PFSK-1 (cell line): Measurements from ENCODE around the gene CACNA1C.

Source experiments
- FOXP2 ChIP-seq: optimal IDR thresholded peaks from 2 replicates; pipeline ENCODE3; 2011; ENCODE audit warnings: borderline replicate concordance, control low read depth, inconsistent platforms; ENCODE audit not compliant: insufficient read depth; ENCODE audit errors: extremely low read length, extremely low read depth
- POLR2AphosphoS5 ChIP-seq: IDR thresholded peaks from 2 replicates; pipeline ENCODE4 v1.6.1; 2012; ENCODE audit warnings: low read depth, mild to moderate bottlenecking, control low read depth, low read length, moderate library complexity
- REST ChIP-seq, 2 experiments: IDR thresholded peaks; 2 replicates each; pipeline versions ENCODE4 v1.6.1 to v1.8.0; 2011 to 2012; ENCODE audit warnings: low read depth in 2 of 2, low read length in 2 of 2, control low read depth in 1 of 2, inconsistent platforms in 1 of 2, mild to moderate bottlenecking in 1 of 2, moderate library complexity in 1 of 2; ENCODE audit not compliant: insufficient read depth in 1 of 2
- SIN3A ChIP-seq: IDR thresholded peaks from 2 replicates; pipeline ENCODE4 v1.6.1; 2012; ENCODE audit warnings: mild to moderate bottlenecking, low read length, moderate library complexity, borderline replicate concordance; ENCODE audit not compliant: insufficient read depth
- TAF1 ChIP-seq: IDR thresholded peaks from 2 replicates; pipeline ENCODE4 v1.6.1; 2012; ENCODE audit warnings: low read length, control low read depth, borderline replicate concordance; ENCODE audit not compliant: insufficient read depth

CACNA1C gene

GRCh38 chr12:2137711-2138110 is 84.9 kb downstream of the CACNA1C start:
- TF ChIP-seq TAF1 (no peak), SIN3A (no peak), POLR2AphosphoS5 (no peak), FOXP2 (no peak), REST (IDR thresholded peaks at IDR 0.05; ENCODE audit: insufficient read depth in 1 of 2, low read depth in 2 of 2, low read length in 2 of 2) (no peak)

GRCh38 chr12:2138294-2138693 is 85.5 kb downstream of the CACNA1C start:
- TF ChIP-seq SIN3A, result no peak
- TF ChIP-seq POLR2AphosphoS5, result no peak
- no peak for TF ChIP-seq FOXP2
- TF ChIP-seq REST (IDR thresholded peaks at IDR 0.05; ENCODE audit: insufficient read depth in 1 of 2, low read depth in 2 of 2, low read length in 2 of 2), result no peak
- no peak for TF ChIP-seq TAF1

GRCh38 chr12:2138871-2139308 is 86.1 kb downstream of the CACNA1C start:
- TF ChIP-seq POLR2AphosphoS5 (no peak), FOXP2 (no peak), REST (IDR thresholded peaks at IDR 0.05; ENCODE audit: insufficient read depth in 1 of 2, low read depth in 2 of 2, low read length in 2 of 2) (no peak), SIN3A (no peak), TAF1 (no peak)

- TF ChIP-seq POLR2AphosphoS5 (no peak), FOXP2 (no peak), SIN3A (no peak), REST (IDR thresholded peaks at IDR 0.05; ENCODE audit: insufficient read depth in 1 of 2, low read depth in 2 of 2, low read length in 2 of 2) (no peak), TAF1 (no peak)
Measured at GRCh38 chr12:2139651-2140050, 86.9 kb downstream of the CACNA1C start.
